NB4 (cell line): ENCODE measurements around the gene TBC1D1.

Experiments
- DNase-seq: peaks from one replicate; pipeline ENCODE4 v3.0.0; 2010; ENCODE audit warnings: low read depth
- H3K4me3 ChIP-seq: one replicate; pipeline ENCODE4 v1.5.1; 2011; ENCODE audit warnings: mild to moderate bottlenecking, low read depth, low read length, moderate library complexity
- CTCF ChIP-seq: IDR thresholded peaks from one replicate; pipeline ENCODE4 v1.5.1; 2012; ENCODE audit warnings: low read depth, low read length
- MAX ChIP-seq: IDR thresholded peaks from 2 replicates; pipeline ENCODE4 v1.6.1; 2011; ENCODE audit warnings: low read depth, low read length
- MYC ChIP-seq: IDR thresholded peaks from 2 replicates; pipeline ENCODE4 v1.6.1; 2011; ENCODE audit warnings: low read depth, low read length
- POLR2A ChIP-seq: IDR thresholded peaks from 2 replicates; pipeline ENCODE4 v1.6.1; 2011; ENCODE audit warnings: mild to moderate bottlenecking; ENCODE audit not compliant: insufficient read length; ENCODE audit errors: extremely low read depth

TBC1D1 gene

GRCh38 chr4:37924946-37925345, 34.1 kb downstream of the TBC1D1 start:
- TF ChIP-seq MAX (no peak), POLR2A (no peak), CTCF (no peak), MYC (no peak)
- no peak overlapping the region for H3K4me3 ChIP-seq
- DNase-seq: no peak

- TF ChIP-seq POLR2A (no peak), MYC (no peak), CTCF (no peak), MAX (no peak)
- H3K4me3 ChIP-seq: no peak overlapping the region
- DNase-seq: no peak
Measured at GRCh38 chr4:37927434-37927833, 36.5 kb downstream of the TBC1D1 start.

GRCh38 chr4:37928426-37929416, 37.8 kb downstream of the TBC1D1 start:
- DNase-seq: peak; percentile 47
- TF ChIP-seq MAX (0 out of 2 replicates have a peak, but pooled peaks have one; percentile 6), POLR2A (no peak)
- H3K4me3 ChIP-seq: no peak overlapping the region

- no peak for DNase-seq
- no peak for TF ChIP-seq POLR2A
- TF ChIP-seq CTCF: no peak
- no peak for TF ChIP-seq MYC
- TF ChIP-seq MAX: no peak
- no peak overlapping the region for H3K4me3 ChIP-seq
Measured at GRCh38 chr4:37934096-37934495, 43.2 kb downstream of the TBC1D1 start.

GRCh38 chr4:37934609-37935008, 43.7 kb downstream of the TBC1D1 start:
- TF ChIP-seq MYC: 0 out of 2 replicates have a peak, but pooled peaks have one; percentile 22
- no peak for TF ChIP-seq CTCF
- TF ChIP-seq POLR2A: no peak
- 0 out of 2 replicates have a peak, but pooled peaks have one; percentile 10 for TF ChIP-seq MAX
- no peak overlapping the region for H3K4me3 ChIP-seq
- no peak for DNase-seq

- TF ChIP-seq MYC (no peak), MAX (no peak), CTCF (no peak), POLR2A (no peak)
- DNase-seq: peak; percentile 60
- H3K4me3 ChIP-seq: no peak overlapping the region
Measured at GRCh38 chr4:37935026-37935425, 44.1 kb downstream of the TBC1D1 start.
